Panc1 (cell line): ENCODE data around the gene SLC35C1. TPM values are rescaled to one million over a fixed set of nuclear protein-coding genes. Genes with fewer than 3 reads are reported as not detected.

ENCODE experiments used
- ATAC-seq: fragments of 200-7000 bp; cut with Tn5 transposase; 2 replicates; pipeline ENCODE4 v1.9.1; 2020; ENCODE audit warnings: mild to moderate bottlenecking, moderate library complexity
- BruUV-seq: library from RNA; stranded (reverse); fragments of 400-500 nt; replicated peaks from 2 replicates; lab custom pipeline; 2021; lab: Mats Ljungman, UMichigan
- CTCF ChIA-PET: fragments of 300-600 bp; sonication (Branson Sonifier 250); formaldehyde crosslinking; loops from one replicate; lab custom pipeline; 2022; ENCODE audit warnings: antibody characterized with exemption; lab: Charles Lee
- POLR2A ChIA-PET: fragments of 300-600 bp; sonication (Branson Sonifier 250); formaldehyde crosslinking; loops from one replicate; lab custom pipeline; 2022; ENCODE audit warnings: antibody characterized with exemption; lab: Charles Lee
- DNase-seq: peaks from one replicate; pipeline ENCODE4 v3.0.0-alpha.2; 2010; ENCODE audit warnings: low read depth, low spot score
- H3K27ac ChIP-seq: 2 replicates; pipeline ENCODE4 v1.5.1; 2011; ENCODE audit warnings: mild to moderate bottlenecking, low read length, inconsistent platforms
- H3K27me3 ChIP-seq: fragments of 200-500 bp; sonication (Bioruptor generic); 2 replicates; pipeline ENCODE4 v1.6.0; 2014; ENCODE audit warnings: low read length, inconsistent platforms; ENCODE audit not compliant: control insufficient read depth, insufficient read depth
- H3K36me3 ChIP-seq: fragments of 200-500 bp; sonication (Bioruptor generic); 2 replicates; pipeline ENCODE4 v1.5.1; 2014; ENCODE audit warnings: inconsistent platforms, mild to moderate bottlenecking, low read length, moderate library complexity; ENCODE audit not compliant: control insufficient read depth, insufficient read depth
- H3K4me1 ChIP-seq: 2 replicates; pipeline ENCODE4 v1.5.1; 2011; ENCODE audit warnings: inconsistent platforms, mild to moderate bottlenecking, low read length, moderate library complexity; ENCODE audit not compliant: control insufficient read depth, insufficient read depth
- H3K4me3 ChIP-seq, 2 experiments: 2 replicates each; pipeline ENCODE4 v1.5.1; 2011 to 2012; ENCODE audit warnings: low read depth in 2 of 2, low read length in 2 of 2, mild to moderate bottlenecking in 2 of 2, inconsistent platforms in 1 of 2, moderate library complexity in 1 of 2
- H3K9me3 ChIP-seq: fragments of 200-500 bp; sonication (Bioruptor generic); 2 replicates; pipeline ENCODE4 v1.5.1; 2014; ENCODE audit warnings: low read depth, mild to moderate bottlenecking, inconsistent platforms, low read length, moderate library complexity; ENCODE audit not compliant: control insufficient read depth, insufficient read depth
- POLR2AphosphoS5 ChIP-seq: IDR thresholded peaks from 2 replicates; pipeline ENCODE4 v1.6.1; 2012; ENCODE audit warnings: mild to moderate bottlenecking, low read depth, low read length, moderate library complexity
- SIN3A ChIP-seq: IDR thresholded peaks from 2 replicates; pipeline ENCODE4 v1.6.1; 2012; ENCODE audit warnings: low read depth, mild to moderate bottlenecking, low read length, moderate library complexity, borderline replicate concordance; ENCODE audit not compliant: insufficient read depth
- TCF7L2 ChIP-seq: IDR thresholded peaks from 2 replicates; pipeline ENCODE4 v1.6.1; 2011; ENCODE audit warnings: mild to moderate bottlenecking, low read depth, low read length, inconsistent platforms
- in situ Hi-C: cut with HindIII; loops from 2 replicates; pipeline ENCODE4 v1.10.0; 2016; ENCODE audit warnings: low sequenced_read_pairs, low pct_unique_long_range_greater_than_20kb
- intact Hi-C: fragments of 100-400 bp; cut with micrococcal nuclease; formaldehyde crosslinking; loops from one replicate; pipeline ENCODE4 v1.10.0; 2022; ENCODE audit not compliant: unreplicated experiment
- total RNA-seq: library from RNA; stranded (reverse); gene quantifications from one replicate; pipeline ENCODE4 v1.2.1, GENCODE V29; 2021; ENCODE audit not compliant: unreplicated experiment
- TF ChIP-seq, protein P1 (sequence below), 2 experiments: IDR thresholded peaks; 2 replicates each; pipeline ENCODE4 v1.6.1; 2011 to 2012; ENCODE audit warnings: low read depth in 2 of 2, control low read depth in 1 of 2, low read length in 1 of 2, mild to moderate bottlenecking in 1 of 2, moderate library complexity in 1 of 2; ENCODE audit not compliant: insufficient read depth in 1 of 2
- TF ChIP-seq, protein P2 (sequence below): fragments of 450-650 bp; IDR thresholded peaks from 2 replicates; pipeline ENCODE4 v1.5.1; 2017; ENCODE audit warnings: mild to moderate bottlenecking

SLC35C1 gene
- total RNA-seq, 1 experiment from 2014 or later, result 13.4 TPM

DNA sequence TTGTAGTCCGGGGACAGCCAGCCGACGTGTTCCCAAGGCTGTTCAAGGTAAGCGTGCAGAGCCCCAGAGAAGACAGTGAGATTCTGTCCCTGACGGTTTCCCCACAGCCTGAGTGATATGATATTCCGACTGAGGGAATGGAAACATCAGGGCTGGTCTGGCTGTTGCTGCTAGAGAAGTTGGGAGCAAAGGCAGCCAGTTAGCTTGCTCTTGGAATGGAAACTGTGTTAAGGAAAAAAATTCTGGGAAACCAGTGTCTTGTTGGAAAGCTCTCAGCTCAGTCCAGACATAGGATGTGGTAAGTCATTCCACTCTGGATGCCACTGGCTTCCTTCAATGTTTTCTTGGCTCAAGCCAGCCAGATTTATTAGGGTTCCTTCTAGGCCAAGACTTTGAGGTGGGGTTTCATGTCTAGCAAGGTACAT is 51.1 kb downstream of the SLC35C1 start:
- in situ Hi-C loops, result no loop called here

DNA sequence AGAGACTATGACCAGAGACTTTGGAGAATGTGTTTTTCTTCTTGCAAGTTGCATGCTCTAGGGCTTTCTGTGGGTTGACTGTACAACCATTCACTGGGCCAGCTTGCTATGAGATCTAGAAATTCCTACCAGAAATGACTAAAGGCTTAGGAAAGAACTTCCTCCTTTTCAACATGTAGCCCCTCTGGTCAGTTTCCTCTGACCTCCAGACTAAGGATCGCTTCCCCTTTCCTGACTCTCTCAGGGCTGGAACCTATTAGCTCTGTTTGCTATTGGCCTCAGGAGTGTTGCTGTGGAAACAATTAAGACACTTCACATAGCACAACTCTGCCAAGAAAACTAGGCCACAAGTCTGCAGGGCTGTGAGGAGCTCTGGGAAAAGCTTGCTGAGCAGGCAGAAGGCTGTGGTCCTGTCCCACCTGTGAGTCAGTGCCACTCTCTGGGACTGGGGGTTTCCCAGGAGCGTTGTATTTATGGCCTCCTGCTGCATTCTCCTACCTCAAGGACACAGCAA is 53.1 kb downstream of the SLC35C1 start:
- ChIA-PET POLR2A (no interaction called here), CTCF (no interaction called here)
- no peak overlapping the region for H3K4me3 ChIP-seq
- H3K9me3 ChIP-seq, result no peaks in the 10 kb centered on the region
- DNase-seq (no peak), ATAC-seq (no peak)
- H3K27ac ChIP-seq, result no peak overlapping the region
- BruUV-seq, result no TSS peak
- in situ Hi-C loops (no loop called here), intact Hi-C loops (no loop called here)
- TF ChIP-seq SIN3A, result no peak
- TF ChIP-seq, protein P1, sequence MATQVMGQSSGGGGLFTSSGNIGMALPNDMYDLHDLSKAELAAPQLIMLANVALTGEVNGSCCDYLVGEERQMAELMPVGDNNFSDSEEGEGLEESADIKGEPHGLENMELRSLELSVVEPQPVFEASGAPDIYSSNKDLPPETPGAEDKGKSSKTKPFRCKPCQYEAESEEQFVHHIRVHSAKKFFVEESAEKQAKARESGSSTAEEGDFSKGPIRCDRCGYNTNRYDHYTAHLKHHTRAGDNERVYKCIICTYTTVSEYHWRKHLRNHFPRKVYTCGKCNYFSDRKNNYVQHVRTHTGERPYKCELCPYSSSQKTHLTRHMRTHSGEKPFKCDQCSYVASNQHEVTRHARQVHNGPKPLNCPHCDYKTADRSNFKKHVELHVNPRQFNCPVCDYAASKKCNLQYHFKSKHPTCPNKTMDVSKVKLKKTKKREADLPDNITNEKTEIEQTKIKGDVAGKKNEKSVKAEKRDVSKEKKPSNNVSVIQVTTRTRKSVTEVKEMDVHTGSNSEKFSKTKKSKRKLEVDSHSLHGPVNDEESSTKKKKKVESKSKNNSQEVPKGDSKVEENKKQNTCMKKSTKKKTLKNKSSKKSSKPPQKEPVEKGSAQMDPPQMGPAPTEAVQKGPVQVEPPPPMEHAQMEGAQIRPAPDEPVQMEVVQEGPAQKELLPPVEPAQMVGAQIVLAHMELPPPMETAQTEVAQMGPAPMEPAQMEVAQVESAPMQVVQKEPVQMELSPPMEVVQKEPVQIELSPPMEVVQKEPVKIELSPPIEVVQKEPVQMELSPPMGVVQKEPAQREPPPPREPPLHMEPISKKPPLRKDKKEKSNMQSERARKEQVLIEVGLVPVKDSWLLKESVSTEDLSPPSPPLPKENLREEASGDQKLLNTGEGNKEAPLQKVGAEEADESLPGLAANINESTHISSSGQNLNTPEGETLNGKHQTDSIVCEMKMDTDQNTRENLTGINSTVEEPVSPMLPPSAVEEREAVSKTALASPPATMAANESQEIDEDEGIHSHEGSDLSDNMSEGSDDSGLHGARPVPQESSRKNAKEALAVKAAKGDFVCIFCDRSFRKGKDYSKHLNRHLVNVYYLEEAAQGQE (IDR thresholded peaks at IDR 0.05; ENCODE audit: insufficient read depth in 1 of 2, low read depth in 2 of 2, low read length in 1 of 2), result no peak
- no peak for TF ChIP-seq POLR2AphosphoS5
- no peak for TF ChIP-seq TCF7L2
- TF ChIP-seq, protein P2, sequence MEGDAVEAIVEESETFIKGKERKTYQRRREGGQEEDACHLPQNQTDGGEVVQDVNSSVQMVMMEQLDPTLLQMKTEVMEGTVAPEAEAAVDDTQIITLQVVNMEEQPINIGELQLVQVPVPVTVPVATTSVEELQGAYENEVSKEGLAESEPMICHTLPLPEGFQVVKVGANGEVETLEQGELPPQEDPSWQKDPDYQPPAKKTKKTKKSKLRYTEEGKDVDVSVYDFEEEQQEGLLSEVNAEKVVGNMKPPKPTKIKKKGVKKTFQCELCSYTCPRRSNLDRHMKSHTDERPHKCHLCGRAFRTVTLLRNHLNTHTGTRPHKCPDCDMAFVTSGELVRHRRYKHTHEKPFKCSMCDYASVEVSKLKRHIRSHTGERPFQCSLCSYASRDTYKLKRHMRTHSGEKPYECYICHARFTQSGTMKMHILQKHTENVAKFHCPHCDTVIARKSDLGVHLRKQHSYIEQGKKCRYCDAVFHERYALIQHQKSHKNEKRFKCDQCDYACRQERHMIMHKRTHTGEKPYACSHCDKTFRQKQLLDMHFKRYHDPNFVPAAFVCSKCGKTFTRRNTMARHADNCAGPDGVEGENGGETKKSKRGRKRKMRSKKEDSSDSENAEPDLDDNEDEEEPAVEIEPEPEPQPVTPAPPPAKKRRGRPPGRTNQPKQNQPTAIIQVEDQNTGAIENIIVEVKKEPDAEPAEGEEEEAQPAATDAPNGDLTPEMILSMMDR, result no peak
- peaks cover 7% of the 10 kb centered on the region; the same call in 1 of the 2 replicates for H3K36me3 ChIP-seq
- H3K4me1 ChIP-seq, result no peaks in the 10 kb centered on the region; the same call in 1 of the 2 replicates
- no peaks in the 10 kb centered on the region for H3K27me3 ChIP-seq

More for the DNA sequence above, 51.1 kb downstream of the SLC35C1 start:
- Histone ChIP-seq H3K9me3 (no peaks in the 10 kb centered on the region), H3K4me1 (no peaks in the 10 kb centered on the region; the same call in 1 of the 2 replicates), H3K27me3 (no peaks in the 10 kb centered on the region), H3K36me3 (peaks cover 4% of the 10 kb centered on the region; the same call in 1 of the 2 replicates), H3K27ac (no peak overlapping the region), H3K4me3 (no peak overlapping the region)
- no TSS peak for BruUV-seq
- DNase-seq (no peak), ATAC-seq (no peak)
- ChIA-PET POLR2A (no interaction called here), CTCF (no interaction called here)
- TF ChIP-seq SIN3A, result no peak
- TF ChIP-seq TCF7L2, result no peak
- no peak for TF ChIP-seq POLR2AphosphoS5
- TF ChIP-seq, protein P1 (IDR thresholded peaks at IDR 0.05; ENCODE audit: insufficient read depth in 1 of 2, low read depth in 2 of 2, low read length in 1 of 2), result no peak
- TF ChIP-seq, protein P2, result no peak
- intact Hi-C loops, result no loop called here
